ENCODE results near the gene NSG1.

Gene NSG1

DNA sequence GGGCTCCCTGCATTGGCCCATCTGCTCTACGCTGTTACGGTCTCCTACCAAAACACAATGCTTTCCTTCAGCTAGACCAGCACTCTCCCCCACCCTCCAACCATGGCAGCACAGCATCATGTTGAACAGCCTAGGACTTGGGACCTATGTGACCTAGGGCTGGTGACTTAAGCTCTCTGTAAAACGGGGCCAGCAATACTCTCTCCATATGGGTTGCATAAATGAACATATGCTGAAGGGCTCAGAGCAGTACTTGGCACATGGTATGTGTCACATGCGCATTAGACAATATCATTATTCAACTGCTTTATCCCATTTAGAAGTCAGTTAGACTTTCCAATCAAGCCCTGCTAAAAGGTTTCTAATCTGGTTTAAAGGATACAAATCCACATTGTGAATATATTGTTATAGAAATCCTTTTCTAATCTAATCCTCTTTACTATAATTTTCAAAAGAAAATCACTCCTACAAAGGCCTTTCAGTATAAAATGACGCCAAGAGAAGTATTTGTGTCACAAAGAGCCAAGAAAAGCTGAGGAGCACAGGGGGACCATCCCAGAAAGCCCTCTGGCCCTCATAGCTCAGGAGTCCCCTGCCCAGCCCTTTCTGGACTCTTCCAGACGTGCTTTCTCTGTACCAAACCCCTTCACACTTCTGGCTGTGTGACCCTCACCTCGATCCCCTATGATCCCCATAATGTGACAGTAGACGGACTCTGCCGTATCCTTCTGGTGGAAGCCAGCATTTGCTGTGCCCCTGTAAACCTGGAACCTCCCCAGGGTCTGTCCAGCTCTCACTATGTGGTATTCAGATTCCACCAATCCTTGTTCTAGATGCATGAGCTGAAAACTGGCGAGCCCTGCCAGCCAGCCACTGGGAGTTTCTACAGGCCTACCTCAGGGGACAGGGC lies 42.3 kb downstream of the NSG1 start:
- no peak for DNase-seq (ENCODE audit: low read depth in 2 of 3, low spot score in 1 of 3)

DNA sequence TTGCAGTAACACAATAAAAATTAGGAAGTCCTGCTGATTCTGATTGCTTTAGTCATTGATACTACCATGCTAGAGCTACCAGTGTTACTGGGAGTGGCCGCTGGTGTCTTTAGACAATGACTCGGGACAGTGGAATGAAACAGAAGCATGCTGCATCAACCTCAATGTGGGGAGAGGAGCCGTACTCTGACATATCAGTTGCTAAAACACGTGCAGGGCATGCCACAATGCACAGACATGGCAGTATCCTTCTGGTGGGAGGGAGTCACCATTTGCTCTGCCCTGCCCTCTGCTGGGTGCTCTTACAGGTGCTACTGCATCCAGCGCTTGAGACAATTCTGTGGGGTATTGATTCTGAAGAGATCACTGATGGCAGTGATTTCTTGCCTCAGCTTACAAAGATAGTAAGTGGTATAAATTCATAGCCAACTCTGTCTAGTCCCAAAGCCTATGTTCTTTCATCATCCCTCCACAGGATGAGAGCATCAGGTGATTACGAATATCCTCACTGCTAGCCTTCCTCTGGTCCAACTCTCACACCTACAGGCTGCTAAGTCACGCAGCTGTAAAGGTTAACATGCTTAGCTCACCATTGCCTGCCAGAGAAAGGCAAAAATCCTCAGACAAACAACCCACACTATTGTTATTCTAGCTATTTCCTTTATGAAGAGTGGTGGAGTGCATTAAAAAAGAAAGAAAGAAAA lies 43.7 kb downstream of the NSG1 start:
- peak; percentile 16 to 30 (median 26) for DNase-seq (ENCODE audit: low read depth in 2 of 3, low spot score in 1 of 3)

GRCh38 chr4:4432341-4433125 lies 45.6 kb downstream of the NSG1 start:
- no peak for DNase-seq (ENCODE audit: low read depth in 2 of 3, low spot score in 1 of 3)

GRCh38 chr4:4433941-4434340 lies 47.0 kb downstream of the NSG1 start:
- no peak for DNase-seq (ENCODE audit: low read depth in 2 of 3, low spot score in 1 of 3)

GRCh38 chr4:4436244-4436823 lies 49.4 kb downstream of the NSG1 start:
- DNase-seq (ENCODE audit: low read depth in 2 of 3, low spot score in 1 of 3), result no peak

GRCh38 chr4:4437798-4438470 lies 51.0 kb downstream of the NSG1 start:
- no peak for DNase-seq (ENCODE audit: low read depth in 2 of 3, low spot score in 1 of 3)

DNA sequence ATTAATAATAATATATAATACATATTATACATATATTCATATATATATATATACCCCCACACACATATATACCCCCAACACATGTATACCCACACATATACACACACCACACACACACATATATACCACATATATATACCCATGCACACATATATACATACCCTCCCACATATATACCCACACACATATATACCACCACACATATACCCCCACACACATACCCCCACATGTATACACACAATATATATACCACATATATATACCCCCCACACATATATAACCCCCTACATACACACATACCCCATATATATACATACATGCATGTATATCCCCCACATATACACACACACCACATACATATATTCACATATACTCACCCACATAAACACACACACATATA lies 52.0 kb downstream of the NSG1 start:
- no peak for DNase-seq (ENCODE audit: low read depth in 2 of 3, low spot score in 1 of 3)

DNA sequence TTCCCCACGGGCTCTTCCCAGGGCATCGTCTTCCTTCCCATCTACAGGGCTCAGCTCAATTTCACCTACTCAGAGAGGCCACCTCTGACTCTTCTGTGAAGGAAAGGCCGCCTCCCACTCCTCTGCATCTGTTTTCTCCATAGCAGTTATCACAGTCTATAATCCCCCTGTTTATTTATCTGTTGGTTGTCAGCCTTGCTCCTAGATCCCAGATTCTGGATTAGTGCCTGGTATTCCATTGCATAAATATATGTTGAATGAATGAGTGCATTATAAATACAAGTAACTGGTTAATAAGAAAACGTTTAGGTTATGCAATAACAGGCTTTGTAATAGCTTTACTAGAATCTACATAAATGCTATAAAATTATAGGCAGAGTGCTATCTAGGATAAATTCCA lies 52.9 kb downstream of the NSG1 start:
- no peak for DNase-seq (ENCODE audit: low read depth in 2 of 3, low spot score in 1 of 3)

GRCh38 chr4:4440333-4441061 lies 53.6 kb downstream of the NSG1 start:
- no peak for DNase-seq (ENCODE audit: low read depth in 2 of 3, low spot score in 1 of 3)

DNA sequence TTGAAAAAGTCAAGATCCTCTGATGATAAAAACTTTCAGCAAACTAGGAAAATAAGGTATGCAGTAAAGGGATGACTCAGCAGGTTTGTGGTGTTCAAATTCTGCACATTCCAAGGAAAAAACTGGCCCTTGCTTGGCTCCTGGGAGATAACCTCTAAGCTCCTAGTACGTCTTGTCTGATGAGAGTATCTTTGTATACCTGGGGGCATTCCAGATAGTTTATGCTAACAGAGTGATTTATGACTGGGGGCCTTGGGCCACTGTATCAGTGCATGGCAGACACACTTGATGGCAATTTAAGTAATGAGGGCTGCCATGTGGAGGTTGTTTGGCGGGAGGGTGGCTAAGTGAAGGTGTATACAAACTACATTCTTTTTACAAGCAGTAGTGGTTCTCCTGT lies 56.9 kb downstream of the NSG1 start:
- DNase-seq (ENCODE audit: low read depth in 2 of 3, low spot score in 1 of 3), result no peak

- no peak for DNase-seq (ENCODE audit: low read depth in 2 of 3, low spot score in 1 of 3)
Observed at GRCh38 chr4:4446434-4446833, 59.5 kb downstream of the NSG1 start.

- no peak for DNase-seq (ENCODE audit: low read depth in 2 of 3, low spot score in 1 of 3)
Observed at GRCh38 chr4:4455210-4455865, 68.4 kb downstream of the NSG1 start.

DNA sequence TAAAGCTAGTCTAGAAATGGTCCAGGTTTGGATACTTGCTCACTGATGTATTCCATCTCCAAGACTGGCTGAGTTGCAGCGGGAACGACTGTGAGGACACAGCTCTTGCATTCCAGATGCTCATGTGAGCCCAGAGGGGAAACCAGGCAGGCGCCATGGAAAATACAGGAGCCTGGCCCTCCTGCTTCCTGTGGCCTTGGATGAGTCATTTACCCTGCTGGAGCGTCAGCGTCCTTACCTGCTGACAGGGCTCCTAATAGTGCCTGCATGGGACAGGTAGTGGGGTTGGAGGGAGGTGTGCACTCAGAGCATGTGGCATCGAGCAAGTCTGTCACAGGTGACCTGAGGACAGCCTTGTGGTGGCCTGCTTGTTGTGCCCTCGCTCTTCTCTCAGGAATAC lies 69.4 kb downstream of the NSG1 start:
- DNase-seq (ENCODE audit: low read depth in 2 of 3, low spot score in 1 of 3), result no peak

DNA sequence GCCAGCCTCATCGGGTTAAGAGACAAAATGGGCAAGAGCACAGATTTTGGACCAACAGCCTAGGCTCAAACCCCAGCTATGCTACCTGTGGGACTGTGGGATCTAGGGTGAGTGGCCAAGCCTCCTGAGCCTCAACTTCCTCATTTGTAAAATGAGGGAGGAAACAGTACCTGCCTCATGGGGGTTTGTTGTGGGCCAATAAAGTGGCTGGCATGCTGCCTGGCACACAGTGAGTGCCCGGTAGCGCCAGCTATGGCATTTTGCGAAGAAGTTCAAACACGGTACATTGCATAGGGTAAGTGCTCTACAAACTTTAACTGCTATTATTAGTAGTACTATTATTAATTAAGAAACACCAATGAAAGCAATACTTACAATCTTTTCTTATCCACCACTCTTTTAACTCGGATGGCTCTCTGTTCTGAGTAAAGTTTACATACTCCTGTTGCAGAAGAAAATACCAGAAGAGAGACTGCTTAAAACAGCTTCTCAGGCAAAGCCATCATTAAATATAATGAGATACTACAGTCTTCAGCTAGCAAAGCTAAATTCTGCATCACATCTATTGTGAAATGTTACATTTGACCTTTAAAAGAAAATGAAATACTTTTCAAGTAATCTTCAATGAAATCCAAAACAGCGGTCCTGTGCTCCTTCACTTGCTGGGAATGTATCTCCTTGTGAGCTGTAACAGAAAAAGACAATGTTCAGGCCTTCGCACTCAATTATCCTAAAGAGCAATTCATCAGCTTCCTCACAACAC lies 70.1 kb downstream of the NSG1 start:
- DNase-seq (ENCODE audit: low read depth in 2 of 3, low spot score in 1 of 3), result no peak

- DNase-seq (ENCODE audit: low read depth in 2 of 3, low spot score in 1 of 3), result no peak
Observed at GRCh38 chr4:4457803-4458553, 71.1 kb downstream of the NSG1 start.

DNA sequence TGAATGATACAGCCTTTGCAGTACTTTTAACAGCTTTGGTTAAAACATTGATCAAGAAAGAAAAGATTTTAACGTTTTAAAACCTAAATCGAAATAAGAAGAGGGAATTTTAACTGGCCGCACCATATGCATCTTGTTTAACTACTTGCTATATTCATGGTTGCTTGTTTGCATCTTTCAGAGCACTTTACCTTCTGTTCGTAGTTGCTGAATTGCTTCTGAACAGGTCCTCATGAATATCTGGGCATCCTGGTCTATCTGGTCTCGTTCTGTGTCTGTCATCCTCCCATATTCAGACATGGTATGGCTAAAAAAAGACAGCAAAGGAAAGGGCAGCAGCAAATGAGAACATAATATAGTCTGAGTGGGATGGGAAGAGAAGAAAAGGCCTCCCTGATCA lies 72.3 kb downstream of the NSG1 start:
- DNase-seq (ENCODE audit: low read depth in 2 of 3, low spot score in 1 of 3), result no peak

GRCh38 chr4:4460759-4461158 lies 73.9 kb downstream of the NSG1 start:
- peak in 1 of 3 donors; percentile 11 for DNase-seq (ENCODE audit: low read depth in 2 of 3, low spot score in 1 of 3)

DNA sequence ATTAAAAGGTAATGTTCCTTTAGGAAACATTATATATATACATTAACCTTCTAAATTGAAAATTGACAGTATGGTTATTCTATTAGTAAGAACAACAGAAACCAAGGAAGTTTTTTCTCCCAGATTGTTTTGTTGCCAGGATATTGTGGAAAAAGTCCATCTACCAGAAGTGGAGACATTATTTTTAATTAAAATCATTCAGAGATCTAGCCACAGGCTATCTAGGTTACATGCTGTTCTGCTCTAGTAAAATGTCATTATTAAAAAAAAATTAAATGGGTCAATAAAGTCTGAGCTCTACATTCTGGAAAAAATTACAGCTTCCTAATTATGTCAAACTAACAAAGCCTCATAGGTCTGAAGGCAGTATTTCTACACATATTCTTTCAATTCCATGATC lies 74.3 kb downstream of the NSG1 start:
- DNase-seq (ENCODE audit: low read depth in 2 of 3, low spot score in 1 of 3), result no peak

Data from stimulated activated CD4-positive, alpha-beta T cell treated with anti-CD3 and anti-CD28 coated beads, Interleukin-12 subunit alpha, Interleukin-12 subunit beta, amount 100 ng/mL, for 48 hours (primary cell).